Testis (tissue), 2 donors: ENCODE measurements around the gene CIDEB.

ENCODE experiments used
- POLR2A ChIP-seq: fragments of 450-650 bp; IDR thresholded peaks from one replicate; pipeline ENCODE4 v1.6.1; 2017; ENCODE audit warnings: antibody characterized with exemption, mild to moderate bottlenecking, moderate library complexity
- TF ChIP-seq, protein P1 (sequence below), 3 experiments: fragments of 450-650 bp in 2 of 3; fragments of 200-600 bp in 1 of 3; sonication (generic) in 1 of 3; IDR thresholded peaks; one replicate each; pipeline ENCODE4 v1.5.1; 2016 to 2019; ENCODE audit warnings: antibody characterized with exemption in 3 of 3, mild to moderate bottlenecking in 2 of 3, moderate library complexity in 1 of 3

DNA sequence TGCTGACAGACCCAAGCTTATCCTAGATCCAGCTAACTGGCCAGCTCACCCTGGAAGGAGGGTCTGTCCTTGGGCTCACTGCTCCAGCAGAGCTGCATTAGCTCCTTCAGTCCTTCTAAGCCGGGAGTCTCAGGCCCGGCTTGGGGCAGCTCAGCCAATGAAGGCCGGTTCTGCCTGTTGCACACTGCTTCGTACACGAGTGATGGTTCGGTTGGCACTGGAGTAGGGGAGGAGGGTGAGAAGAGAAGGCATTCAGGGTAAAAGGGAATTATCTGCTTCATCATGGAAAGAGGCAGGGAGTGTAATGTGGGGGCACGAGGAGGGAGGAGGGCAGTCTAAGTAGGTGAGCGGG is 30.0 kb upstream of the CIDEB start:
- TF ChIP-seq, protein P1, sequence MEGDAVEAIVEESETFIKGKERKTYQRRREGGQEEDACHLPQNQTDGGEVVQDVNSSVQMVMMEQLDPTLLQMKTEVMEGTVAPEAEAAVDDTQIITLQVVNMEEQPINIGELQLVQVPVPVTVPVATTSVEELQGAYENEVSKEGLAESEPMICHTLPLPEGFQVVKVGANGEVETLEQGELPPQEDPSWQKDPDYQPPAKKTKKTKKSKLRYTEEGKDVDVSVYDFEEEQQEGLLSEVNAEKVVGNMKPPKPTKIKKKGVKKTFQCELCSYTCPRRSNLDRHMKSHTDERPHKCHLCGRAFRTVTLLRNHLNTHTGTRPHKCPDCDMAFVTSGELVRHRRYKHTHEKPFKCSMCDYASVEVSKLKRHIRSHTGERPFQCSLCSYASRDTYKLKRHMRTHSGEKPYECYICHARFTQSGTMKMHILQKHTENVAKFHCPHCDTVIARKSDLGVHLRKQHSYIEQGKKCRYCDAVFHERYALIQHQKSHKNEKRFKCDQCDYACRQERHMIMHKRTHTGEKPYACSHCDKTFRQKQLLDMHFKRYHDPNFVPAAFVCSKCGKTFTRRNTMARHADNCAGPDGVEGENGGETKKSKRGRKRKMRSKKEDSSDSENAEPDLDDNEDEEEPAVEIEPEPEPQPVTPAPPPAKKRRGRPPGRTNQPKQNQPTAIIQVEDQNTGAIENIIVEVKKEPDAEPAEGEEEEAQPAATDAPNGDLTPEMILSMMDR (IDR thresholded peaks at IDR 0.05) = no peak
- TF ChIP-seq POLR2A = no peak
